ENCODE data around the gene MRPL11. TPM values are rescaled to one million over a fixed set of nuclear protein-coding genes. Genes with fewer than 3 reads are reported as not detected.
"Not testable (repeated sequence)": the region's sequence is repeated elsewhere in the genome, so short reads cannot be mapped to it uniquely, and the experiment has no call there.

MRPL11 gene
- total RNA-seq, 2 donors from 2014 or later: 33.1 to 54.4 TPM

DNA sequence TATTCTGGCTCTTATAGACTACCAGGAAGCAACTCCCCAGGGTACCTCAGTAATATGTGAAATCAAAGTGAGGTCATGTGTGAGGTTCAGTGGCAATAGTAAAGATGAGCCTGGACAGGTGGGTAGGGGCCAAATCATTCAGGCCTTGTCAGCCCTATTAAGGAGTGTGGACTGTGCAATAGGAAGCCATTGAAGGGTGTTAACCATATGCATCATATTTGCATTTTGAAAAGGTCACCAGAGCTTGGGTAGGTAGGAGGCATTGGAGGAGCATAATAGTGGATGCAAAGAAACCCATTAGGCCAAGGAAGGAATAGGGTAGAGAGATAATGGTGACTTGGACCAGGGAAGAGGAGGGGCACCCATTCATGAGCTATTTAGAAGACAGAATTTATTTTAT is 8.4 kb upstream of the MRPL11 start:
- H3K27me3 ChIP-seq: no peaks in the 10 kb centered on the region
- peaks cover 0 to 14% of the 10 kb centered on the region in 2 donors for H3K9me3 ChIP-seq
- no peak overlapping the region for H3K27ac ChIP-seq
- no peak for DNase-seq (ENCODE audit: low spot score)
- H3K36me3 ChIP-seq: no peaks in the 10 kb centered on the region
- TF ChIP-seq, protein P1, sequence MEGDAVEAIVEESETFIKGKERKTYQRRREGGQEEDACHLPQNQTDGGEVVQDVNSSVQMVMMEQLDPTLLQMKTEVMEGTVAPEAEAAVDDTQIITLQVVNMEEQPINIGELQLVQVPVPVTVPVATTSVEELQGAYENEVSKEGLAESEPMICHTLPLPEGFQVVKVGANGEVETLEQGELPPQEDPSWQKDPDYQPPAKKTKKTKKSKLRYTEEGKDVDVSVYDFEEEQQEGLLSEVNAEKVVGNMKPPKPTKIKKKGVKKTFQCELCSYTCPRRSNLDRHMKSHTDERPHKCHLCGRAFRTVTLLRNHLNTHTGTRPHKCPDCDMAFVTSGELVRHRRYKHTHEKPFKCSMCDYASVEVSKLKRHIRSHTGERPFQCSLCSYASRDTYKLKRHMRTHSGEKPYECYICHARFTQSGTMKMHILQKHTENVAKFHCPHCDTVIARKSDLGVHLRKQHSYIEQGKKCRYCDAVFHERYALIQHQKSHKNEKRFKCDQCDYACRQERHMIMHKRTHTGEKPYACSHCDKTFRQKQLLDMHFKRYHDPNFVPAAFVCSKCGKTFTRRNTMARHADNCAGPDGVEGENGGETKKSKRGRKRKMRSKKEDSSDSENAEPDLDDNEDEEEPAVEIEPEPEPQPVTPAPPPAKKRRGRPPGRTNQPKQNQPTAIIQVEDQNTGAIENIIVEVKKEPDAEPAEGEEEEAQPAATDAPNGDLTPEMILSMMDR (IDR thresholded peaks at IDR 0.05): no peak
- H3K4me3 ChIP-seq: no peak overlapping the region
- H3K4me1 ChIP-seq: no peaks in the 10 kb centered on the region

DNA sequence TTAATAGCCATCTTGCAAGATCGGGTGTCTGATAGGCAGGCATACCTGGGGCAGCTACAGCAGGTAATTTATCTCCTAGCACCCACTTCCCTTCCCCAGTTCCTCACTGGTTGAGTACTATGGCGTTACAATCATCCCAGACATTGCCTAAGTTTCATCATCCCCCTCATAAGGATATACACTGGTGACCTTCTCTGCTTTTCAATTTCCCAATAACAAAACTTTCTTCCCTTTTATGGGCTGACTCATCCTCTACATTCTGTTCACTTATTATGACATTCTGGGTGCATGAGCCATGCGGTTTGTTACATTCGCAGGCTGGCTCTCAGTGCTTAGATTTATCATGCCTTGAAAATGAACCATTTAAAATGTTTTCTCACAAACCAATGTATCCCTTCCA is 5.0 kb upstream of the MRPL11 start:
- Histone ChIP-seq H3K4me3 (no peak overlapping the region), H3K27ac (no peak overlapping the region), H3K36me3 (no peaks in the 10 kb centered on the region), H3K9me3 (peaks cover 0 to 14% of the 10 kb centered on the region in 2 donors), H3K27me3 (no peaks in the 10 kb centered on the region), H3K4me1 (no peaks in the 10 kb centered on the region)
- TF ChIP-seq, protein P1 (IDR thresholded peaks at IDR 0.05): no peak
- DNase-seq (ENCODE audit: low spot score): no peak

DNA sequence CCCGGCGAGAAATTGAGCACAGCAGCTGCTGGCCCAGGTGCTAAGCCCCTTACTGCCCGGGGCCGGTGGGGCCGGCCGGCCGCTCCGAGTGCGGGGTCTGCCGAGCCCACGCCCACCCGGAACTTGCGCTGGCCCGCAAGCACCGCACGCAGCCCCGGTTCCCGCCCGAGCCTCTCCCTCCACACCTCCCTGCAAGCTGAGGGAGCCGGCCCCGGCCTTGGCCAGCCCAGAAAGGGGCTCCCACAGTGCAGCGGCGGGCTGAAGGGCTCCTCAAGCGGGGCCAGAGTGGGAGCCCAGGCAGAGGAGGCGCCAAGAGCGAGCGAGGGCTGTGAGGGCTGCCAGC is 2.3 kb upstream of the MRPL11 start:
- peaks cover 0 to 14% of the 10 kb centered on the region in 2 donors for H3K9me3 ChIP-seq
- DNase-seq (ENCODE audit: low spot score); H3K4me3 ChIP-seq; H3K27me3 ChIP-seq; H3K27ac ChIP-seq; H3K4me1 ChIP-seq; H3K36me3 ChIP-seq: not testable (repeated sequence)

DNA sequence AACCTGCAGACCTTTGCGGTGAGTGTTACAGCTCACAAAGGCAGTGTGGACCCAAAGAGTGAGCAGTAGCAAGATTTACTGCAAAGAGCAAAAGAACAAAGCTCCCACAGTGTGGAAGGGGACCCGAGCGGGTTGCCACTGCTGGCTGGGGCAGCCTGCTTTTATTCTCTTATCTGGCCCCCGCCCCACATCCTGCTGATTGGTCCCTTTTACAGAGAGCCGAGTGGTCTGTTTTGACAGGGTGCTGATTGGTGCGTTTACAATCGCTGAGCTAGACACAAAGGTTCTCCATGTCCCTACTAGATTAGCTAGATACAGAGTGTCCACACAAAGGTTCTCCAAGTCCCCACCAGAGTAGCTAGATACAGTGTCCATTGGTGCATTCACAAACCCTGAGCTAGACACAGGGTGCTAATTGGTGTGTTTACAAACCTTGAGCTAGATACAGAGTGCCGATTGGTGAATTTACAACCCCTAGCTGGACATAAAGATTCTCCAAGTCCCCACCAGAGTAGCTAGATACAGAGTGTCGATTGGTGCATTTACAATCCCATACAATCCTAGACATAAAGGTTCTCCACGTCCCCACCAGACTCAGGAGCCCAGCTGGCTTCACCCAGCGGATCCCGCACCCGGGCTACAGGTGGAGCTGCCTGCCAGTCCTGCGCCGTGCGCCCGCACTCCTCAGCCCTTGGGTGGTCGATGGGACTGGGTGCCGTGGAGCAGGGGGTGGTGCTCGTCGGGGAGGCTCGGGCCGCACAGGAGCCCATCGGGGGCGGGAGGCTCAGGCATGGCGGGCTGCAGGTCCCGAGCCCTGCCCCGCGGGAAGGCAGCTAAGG is 1.7 kb upstream of the MRPL11 start:
- not testable (repeated sequence) for DNase-seq (ENCODE audit: low spot score); H3K4me1 ChIP-seq; H3K4me3 ChIP-seq; H3K27me3 ChIP-seq; H3K27ac ChIP-seq
- Histone ChIP-seq H3K9me3 (peaks cover 0 to 14% of the 10 kb centered on the region in 2 donors), H3K36me3 (peaks cover 11% of the 10 kb centered on the region)

- Histone ChIP-seq H3K4me1 (peaks cover 0 to 10% of the 10 kb centered on the region in 2 donors), H3K36me3 (peaks cover 18% of the 10 kb centered on the region), H3K4me3 (peak overlapping the region; percentile 71 to 80), H3K9me3 (peaks cover 0 to 3% of the 10 kb centered on the region in 2 donors), H3K27ac (peak overlapping the region; percentile 70 to 89), H3K27me3 (no peaks in the 10 kb centered on the region)
- TF ChIP-seq, protein P1 (IDR thresholded peaks at IDR 0.05): no peak
- DNase-seq (ENCODE audit: low spot score): no peak
Measured at GRCh38 chr11:66437979-66438503, 607 bp downstream of the MRPL11 start.

DNA sequence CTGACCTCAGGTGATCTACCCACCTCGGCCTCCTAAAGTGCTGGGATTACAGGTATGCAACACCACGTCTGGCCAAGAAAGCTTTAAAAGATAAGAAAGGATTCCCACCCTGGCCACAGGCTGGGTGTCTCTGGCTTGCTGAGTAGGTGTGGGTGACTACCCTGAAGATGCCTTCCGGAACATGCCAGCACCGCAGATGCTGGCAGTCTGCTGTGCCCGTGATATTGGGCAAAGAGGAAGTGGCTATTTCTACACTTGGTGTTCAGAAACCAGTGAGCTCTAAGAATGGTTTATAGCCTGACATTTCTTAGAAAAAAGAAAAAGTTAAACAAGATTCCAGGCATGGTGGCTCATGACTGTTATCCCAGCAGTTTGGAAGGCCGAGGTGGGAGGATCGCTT is 6.1 kb downstream of the MRPL11 start:
- Histone ChIP-seq H3K9me3 (no peaks in the 10 kb centered on the region), H3K4me3 (no peak overlapping the region), H3K27me3 (no peaks in the 10 kb centered on the region), H3K27ac (no peak overlapping the region), H3K4me1 (peaks cover 0 to 2% of the 10 kb centered on the region in 2 donors), H3K36me3 (peaks cover 18% of the 10 kb centered on the region)
- TF ChIP-seq, protein P1 (IDR thresholded peaks at IDR 0.05): no peak
- DNase-seq (ENCODE audit: low spot score): no peak

GRCh38 chr11:66431871-66432329 is 6.7 kb downstream of the MRPL11 start:
- not testable (repeated sequence) for H3K4me3 ChIP-seq; DNase-seq (ENCODE audit: low spot score); H3K4me1 ChIP-seq; H3K27ac ChIP-seq; H3K27me3 ChIP-seq; H3K9me3 ChIP-seq
- peaks cover 18% of the 10 kb centered on the region for H3K36me3 ChIP-seq

DNA sequence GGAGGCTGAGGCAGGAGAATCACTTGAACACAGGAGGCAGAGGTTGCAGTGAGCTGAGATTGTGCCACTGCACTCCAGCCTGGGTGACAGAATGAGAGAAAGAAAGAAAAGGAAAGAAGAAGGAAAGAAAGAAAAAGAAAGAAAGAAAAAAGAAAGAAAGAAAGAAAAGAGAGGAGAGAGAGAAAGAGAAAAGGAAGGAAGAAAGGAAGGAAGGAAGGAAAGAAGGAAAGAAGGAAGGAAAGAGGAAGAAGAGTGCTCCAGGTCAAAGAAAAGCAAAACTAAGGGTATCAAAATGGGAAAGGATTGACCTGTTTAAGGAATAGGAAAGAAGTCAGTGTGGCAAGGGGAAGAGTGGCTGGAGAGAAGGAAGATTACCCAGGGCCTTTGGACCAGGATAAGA is 7.4 kb downstream of the MRPL11 start:
- not testable (repeated sequence) for DNase-seq (ENCODE audit: low spot score); H3K9me3 ChIP-seq; H3K4me3 ChIP-seq; H3K27me3 ChIP-seq; H3K4me1 ChIP-seq; H3K27ac ChIP-seq
- peaks cover 13% of the 10 kb centered on the region for H3K36me3 ChIP-seq
